Progenitor cell of endocrine pancreas (in vitro differentiated cells): ENCODE results near the gene ARHGEF28. TPM values are rescaled to one million over a fixed set of nuclear protein-coding genes. Genes with fewer than 3 reads are reported as not detected.

Source experiments
- DNase-seq: peaks from one replicate; pipeline ENCODE4 v3.0.0; 2021; ENCODE audit warnings: low spot score; ENCODE audit not compliant: unreplicated experiment
- H3K27ac Mint-ChIP-seq: 2 replicates; pipeline ENCODE4 v1.8.0; 2021; ENCODE audit warnings: mild to moderate bottlenecking, moderate library complexity, mixed read lengths
- H3K27me3 Mint-ChIP-seq: 2 replicates; pipeline ENCODE4 v1.8.0; 2021; ENCODE audit warnings: mixed read lengths
- H3K36me3 Mint-ChIP-seq: 2 replicates; pipeline ENCODE4 v1.8.0; 2022; ENCODE audit warnings: mixed read lengths; ENCODE audit not compliant: insufficient read depth
- H3K4me1 Mint-ChIP-seq: 2 replicates; pipeline ENCODE4 v1.8.0; 2021; ENCODE audit warnings: low read depth, mixed read lengths
- H3K4me3 Mint-ChIP-seq: 2 replicates; pipeline ENCODE4 v1.8.0; 2021; ENCODE audit warnings: low read depth, mild to moderate bottlenecking, moderate library complexity, mixed read lengths
- H3K9me3 Mint-ChIP-seq: 2 replicates; pipeline ENCODE4 v1.8.0; 2021; ENCODE audit warnings: low read depth, mixed read lengths
- CTCF ChIP-seq: fragments of 200-600 bp; sonication (generic); IDR thresholded peaks from one replicate; pipeline ENCODE4 v1.5.0; 2021; ENCODE audit warnings: antibody characterized with exemption, mild to moderate bottlenecking; ENCODE audit not compliant: unreplicated experiment
- total RNA-seq: library from RNA; stranded (reverse); gene quantifications from 2 replicates; pipeline ENCODE4 v1.2.1, GENCODE V29; 2021

The ARHGEF28 gene
- total RNA-seq, 1 donor from 2014 or later = 15.0 TPM

- no peak overlapping the region for H3K27ac Mint-ChIP-seq
- peaks cover 3% of the 10 kb centered on the region for H3K4me1 Mint-ChIP-seq
- no peaks in the 10 kb centered on the region for H3K9me3 Mint-ChIP-seq
- H3K27me3 Mint-ChIP-seq = no peaks in the 10 kb centered on the region
- DNase-seq = no peak
- H3K36me3 Mint-ChIP-seq = no peaks in the 10 kb centered on the region
- no peak overlapping the region for H3K4me3 Mint-ChIP-seq
- TF ChIP-seq CTCF = no peak
Measured at GRCh38 chr5:73781107-73781768, 155.2 kb downstream of the ARHGEF28 start.

- no peak overlapping the region for H3K4me3 Mint-ChIP-seq
- H3K9me3 Mint-ChIP-seq = no peaks in the 10 kb centered on the region
- no peak overlapping the region for H3K27ac Mint-ChIP-seq
- DNase-seq = no peak
- H3K4me1 Mint-ChIP-seq = peaks cover 13% of the 10 kb centered on the region
- peak; percentile 42 for TF ChIP-seq CTCF
- no peaks in the 10 kb centered on the region for H3K27me3 Mint-ChIP-seq
- H3K36me3 Mint-ChIP-seq = no peaks in the 10 kb centered on the region
Measured at GRCh38 chr5:73783828-73784227, 157.8 kb downstream of the ARHGEF28 start.

GRCh38 chr5:73786043-73786831 is 160.2 kb downstream of the ARHGEF28 start:
- Mint-ChIP-seq H3K36me3 (no peaks in the 10 kb centered on the region), H3K27ac (no peak overlapping the region), H3K4me1 (peaks cover 15% of the 10 kb centered on the region), H3K27me3 (no peaks in the 10 kb centered on the region), H3K9me3 (no peaks in the 10 kb centered on the region), H3K4me3 (no peak overlapping the region)
- DNase-seq = no peak
- no peak for TF ChIP-seq CTCF

- Mint-ChIP-seq H3K4me3 (no peak overlapping the region), H3K9me3 (no peaks in the 10 kb centered on the region), H3K27me3 (no peaks in the 10 kb centered on the region), H3K27ac (no peak overlapping the region), H3K36me3 (no peaks in the 10 kb centered on the region), H3K4me1 (peaks cover 30% of the 10 kb centered on the region)
- TF ChIP-seq CTCF = no peak
- no peak for DNase-seq
Measured at GRCh38 chr5:73789851-73790281, 163.9 kb downstream of the ARHGEF28 start.

GRCh38 chr5:73791389-73791788 is 165.4 kb downstream of the ARHGEF28 start:
- no peak overlapping the region for H3K4me3 Mint-ChIP-seq
- H3K4me1 Mint-ChIP-seq = peaks cover 27% of the 10 kb centered on the region
- no peaks in the 10 kb centered on the region for H3K36me3 Mint-ChIP-seq
- H3K27me3 Mint-ChIP-seq = no peaks in the 10 kb centered on the region
- no peak overlapping the region for H3K27ac Mint-ChIP-seq
- DNase-seq = no peak
- H3K9me3 Mint-ChIP-seq = no peaks in the 10 kb centered on the region
- no peak for TF ChIP-seq CTCF
